Measurements from ENCODE around the gene ENAH. TPM values are rescaled to one million over a fixed set of nuclear protein-coding genes. Genes with fewer than 3 reads are reported as not detected.
"Not testable (repeated sequence)": the region's sequence is repeated elsewhere in the genome, so short reads cannot be mapped to it uniquely, and the experiment has no call there.

The ENAH gene
- total RNA-seq, 1 experiment from 2014 or later = 103 TPM

DNA sequence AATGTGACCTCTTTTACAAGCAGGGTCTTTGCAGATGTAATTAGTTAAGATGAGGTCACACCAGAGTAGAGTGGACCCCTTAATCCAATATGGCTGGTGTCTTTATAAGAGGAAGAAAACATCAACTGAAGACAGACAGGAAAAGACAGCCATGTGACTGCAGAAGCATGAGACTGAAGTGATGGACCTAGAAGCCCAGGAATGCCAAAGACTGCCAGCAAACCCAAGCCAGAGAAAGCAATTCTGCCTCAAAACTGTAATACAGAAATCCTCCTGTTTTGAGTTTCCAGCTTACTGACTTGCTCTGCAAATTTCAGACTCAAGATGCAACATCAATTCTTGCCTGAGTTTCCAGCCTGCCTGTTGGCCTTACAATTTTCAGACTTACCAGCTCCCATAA, 17.3 kb downstream of the ENAH start:
- H3K36me3 Mint-ChIP-seq (ENCODE audit: insufficient read depth, unreplicated experiment) = no peaks in the 10 kb centered on the region
- no peaks in the 10 kb centered on the region for H3K27me3 Mint-ChIP-seq (ENCODE audit: unreplicated experiment)
- no peaks in the 10 kb centered on the region for H3K9me3 Mint-ChIP-seq (ENCODE audit: low read depth, unreplicated experiment)
- H3K27ac Mint-ChIP-seq (ENCODE audit: unreplicated experiment) = no peak overlapping the region
- intact Hi-C loops (cut with micrococcal nuclease; ENCODE audit: unreplicated experiment) = no loop called here
- CTCF ChIA-PET = no interaction called here
- no peak for DNase-seq
- TF ChIP-seq, protein P1, sequence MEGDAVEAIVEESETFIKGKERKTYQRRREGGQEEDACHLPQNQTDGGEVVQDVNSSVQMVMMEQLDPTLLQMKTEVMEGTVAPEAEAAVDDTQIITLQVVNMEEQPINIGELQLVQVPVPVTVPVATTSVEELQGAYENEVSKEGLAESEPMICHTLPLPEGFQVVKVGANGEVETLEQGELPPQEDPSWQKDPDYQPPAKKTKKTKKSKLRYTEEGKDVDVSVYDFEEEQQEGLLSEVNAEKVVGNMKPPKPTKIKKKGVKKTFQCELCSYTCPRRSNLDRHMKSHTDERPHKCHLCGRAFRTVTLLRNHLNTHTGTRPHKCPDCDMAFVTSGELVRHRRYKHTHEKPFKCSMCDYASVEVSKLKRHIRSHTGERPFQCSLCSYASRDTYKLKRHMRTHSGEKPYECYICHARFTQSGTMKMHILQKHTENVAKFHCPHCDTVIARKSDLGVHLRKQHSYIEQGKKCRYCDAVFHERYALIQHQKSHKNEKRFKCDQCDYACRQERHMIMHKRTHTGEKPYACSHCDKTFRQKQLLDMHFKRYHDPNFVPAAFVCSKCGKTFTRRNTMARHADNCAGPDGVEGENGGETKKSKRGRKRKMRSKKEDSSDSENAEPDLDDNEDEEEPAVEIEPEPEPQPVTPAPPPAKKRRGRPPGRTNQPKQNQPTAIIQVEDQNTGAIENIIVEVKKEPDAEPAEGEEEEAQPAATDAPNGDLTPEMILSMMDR (IDR thresholded peaks at IDR 0.05; ENCODE audit: unreplicated experiment) = no peak
- H3K4me1 Mint-ChIP-seq (ENCODE audit: low read depth, unreplicated experiment) = no peaks in the 10 kb centered on the region
- BruUV-seq (replicated peaks) = no TSS peak
- H3K4me3 Mint-ChIP-seq (ENCODE audit: low read depth, unreplicated experiment) = no peak overlapping the region

DNA sequence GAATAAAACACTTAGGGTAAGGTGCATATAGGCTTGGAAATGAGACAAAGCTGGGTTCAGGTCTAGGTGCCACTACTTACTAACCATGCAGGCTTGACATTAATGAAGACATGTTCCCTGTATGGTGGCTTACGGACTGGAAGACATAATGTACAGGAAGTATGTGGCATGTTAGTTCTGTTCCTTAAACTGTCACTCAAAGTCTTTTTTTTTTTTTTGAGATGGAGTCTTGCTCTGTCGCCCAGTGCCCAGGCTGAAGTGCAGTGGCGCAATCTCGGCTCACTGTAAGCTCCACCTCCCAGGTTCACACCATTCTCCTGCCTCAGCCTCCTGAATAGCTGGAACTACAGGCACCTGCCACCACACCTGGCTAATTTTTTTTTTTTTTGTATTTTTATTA, 20.1 kb downstream of the ENAH start:
- H3K4me1 Mint-ChIP-seq (ENCODE audit: low read depth, unreplicated experiment) = peaks cover 16% of the 10 kb centered on the region
- H3K36me3 Mint-ChIP-seq (ENCODE audit: insufficient read depth, unreplicated experiment); intact Hi-C loops (cut with micrococcal nuclease; ENCODE audit: unreplicated experiment); H3K9me3 Mint-ChIP-seq (ENCODE audit: low read depth, unreplicated experiment); H3K27ac Mint-ChIP-seq (ENCODE audit: unreplicated experiment); H3K4me3 Mint-ChIP-seq (ENCODE audit: low read depth, unreplicated experiment); H3K27me3 Mint-ChIP-seq (ENCODE audit: unreplicated experiment); DNase-seq; BruUV-seq (replicated peaks): not testable (repeated sequence)
- CTCF ChIA-PET = interaction anchor here (0.7 kb wide), 2 partner anchors 35 to 136 kb away, joined by 3 read pairs; no protein-coding TSS in a partner anchor

DNA sequence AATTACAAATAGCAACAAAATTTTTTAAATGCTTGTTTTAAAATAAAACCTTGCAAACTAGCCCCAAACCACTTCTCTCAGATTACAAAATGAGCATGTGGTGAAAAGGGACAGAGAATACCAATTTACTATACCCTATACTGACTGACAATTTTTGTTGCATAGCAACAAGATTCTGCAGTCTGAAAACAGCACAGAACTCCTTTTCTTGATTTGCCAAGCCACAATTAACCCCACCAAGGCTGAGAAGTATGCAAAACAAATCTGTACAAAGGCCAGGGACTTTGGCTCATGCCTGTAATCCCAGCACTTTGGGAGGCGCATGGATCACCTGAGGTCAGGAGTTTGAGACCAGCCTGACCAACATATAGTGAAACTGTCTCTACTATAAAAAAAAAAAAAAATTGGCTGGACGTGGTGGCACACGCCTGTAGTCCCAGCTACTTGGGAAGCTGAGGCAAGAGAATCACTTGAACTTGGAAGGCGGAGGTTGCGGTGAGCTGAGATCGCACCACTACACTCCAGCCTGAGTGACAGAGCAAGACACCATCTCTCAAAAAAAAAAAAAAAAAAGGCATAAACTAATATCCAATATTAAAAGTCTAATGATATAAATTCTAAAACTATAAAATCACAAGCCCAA, 21.8 kb downstream of the ENAH start:
- Mint-ChIP-seq H3K4me3 (ENCODE audit: low read depth, unreplicated experiment) (no peak overlapping the region), H3K4me1 (ENCODE audit: low read depth, unreplicated experiment) (peaks cover 27% of the 10 kb centered on the region)
- intact Hi-C loops (cut with micrococcal nuclease; ENCODE audit: unreplicated experiment) = no loop called here

DNA sequence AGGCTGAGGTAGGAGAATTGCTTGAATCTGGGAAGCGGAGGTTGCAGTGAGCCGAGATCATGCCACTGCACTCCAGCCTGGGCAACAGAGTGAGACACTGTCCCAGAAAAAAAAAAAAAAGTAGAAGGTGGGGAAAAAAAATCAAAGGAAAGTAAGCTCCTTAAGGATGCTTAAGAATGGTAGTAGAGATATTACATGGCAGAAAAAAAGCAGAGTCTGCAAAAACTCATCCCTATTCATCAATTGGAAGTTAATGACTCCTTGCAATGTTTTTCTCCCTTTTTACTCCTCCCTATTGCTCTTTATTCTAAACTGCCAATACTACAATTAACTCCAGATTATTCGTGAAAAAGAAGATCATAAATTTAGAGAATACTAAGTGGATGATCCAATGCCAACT, 23.4 kb downstream of the ENAH start:
- TF ChIP-seq, protein P1 (IDR thresholded peaks at IDR 0.05; ENCODE audit: unreplicated experiment) = no peak
- Mint-ChIP-seq H3K4me3 (ENCODE audit: low read depth, unreplicated experiment) (no peak overlapping the region), H3K36me3 (ENCODE audit: insufficient read depth, unreplicated experiment) (no peaks in the 10 kb centered on the region), H3K9me3 (ENCODE audit: low read depth, unreplicated experiment) (no peaks in the 10 kb centered on the region), H3K27ac (ENCODE audit: unreplicated experiment) (no peak overlapping the region), H3K27me3 (ENCODE audit: unreplicated experiment) (no peaks in the 10 kb centered on the region), H3K4me1 (ENCODE audit: low read depth, unreplicated experiment) (peaks cover 27% of the 10 kb centered on the region)
- CTCF ChIA-PET = no interaction called here
- intact Hi-C loops (cut with micrococcal nuclease; ENCODE audit: unreplicated experiment) = no loop called here
- no peak for DNase-seq
- BruUV-seq (replicated peaks) = no TSS peak

More for the DNA sequence above, 21.8 kb downstream of the ENAH start:
- DNase-seq = no peak
- TF ChIP-seq, protein P1 (IDR thresholded peaks at IDR 0.05; ENCODE audit: unreplicated experiment) = no peak
- no peaks in the 10 kb centered on the region for H3K36me3 Mint-ChIP-seq (ENCODE audit: insufficient read depth, unreplicated experiment)
- H3K27me3 Mint-ChIP-seq (ENCODE audit: unreplicated experiment) = no peaks in the 10 kb centered on the region
- BruUV-seq (replicated peaks) = no TSS peak
- no peaks in the 10 kb centered on the region for H3K9me3 Mint-ChIP-seq (ENCODE audit: low read depth, unreplicated experiment)
- CTCF ChIA-PET = no interaction called here
- no peak overlapping the region for H3K27ac Mint-ChIP-seq (ENCODE audit: unreplicated experiment)

DNA sequence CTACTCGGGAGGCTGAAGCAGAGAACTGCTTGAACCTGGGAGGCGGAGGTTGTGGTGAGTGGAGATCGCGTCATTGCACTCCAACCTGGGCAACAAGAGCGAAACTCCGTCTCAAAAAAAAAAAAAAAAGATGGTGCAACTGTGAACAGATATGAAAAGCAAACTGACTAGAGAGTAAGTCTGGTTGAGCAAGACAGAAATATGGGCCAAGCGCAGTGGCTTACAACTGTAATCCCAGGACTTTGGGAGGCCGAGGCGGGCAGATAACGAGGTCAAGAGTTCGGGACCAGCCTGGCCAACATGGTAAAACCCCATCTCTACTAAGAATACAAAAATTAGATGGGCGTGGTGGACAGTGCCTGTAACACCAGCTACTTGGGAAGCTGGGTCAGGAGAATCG, 24.1 kb downstream of the ENAH start:
- CTCF ChIA-PET; intact Hi-C loops (cut with micrococcal nuclease; ENCODE audit: unreplicated experiment); H3K4me3 Mint-ChIP-seq (ENCODE audit: low read depth, unreplicated experiment); H3K27me3 Mint-ChIP-seq (ENCODE audit: unreplicated experiment); BruUV-seq (replicated peaks); DNase-seq; H3K9me3 Mint-ChIP-seq (ENCODE audit: low read depth, unreplicated experiment); H3K27ac Mint-ChIP-seq (ENCODE audit: unreplicated experiment); H3K36me3 Mint-ChIP-seq (ENCODE audit: insufficient read depth, unreplicated experiment): not testable (repeated sequence)
- H3K4me1 Mint-ChIP-seq (ENCODE audit: low read depth, unreplicated experiment) = peaks cover 27% of the 10 kb centered on the region

All from Calu3 (cell line).